MM.1S (cell line): ENCODE data around the gene LRRC26.

Experiments
- CTCF ChIP-seq: fragments of 300-600 bp; sonication (generic); IDR thresholded peaks from 2 replicates; pipeline ENCODE4 v1.5.1; 2016; ENCODE audit warnings: antibody characterized with exemption, low read length, mixed read lengths
- EZH2 ChIP-seq: fragments of 300-600 bp; sonication (generic); optimal IDR thresholded peaks from 2 replicates; pipeline ENCODE3; 2017; ENCODE audit warnings: low read depth, mild to moderate bottlenecking, antibody characterized with exemption, low read length, mixed read lengths
- EZH2phosphoT487 ChIP-seq: fragments of 300-600 bp; sonication (generic); IDR thresholded peaks from 2 replicates; pipeline ENCODE4 v1.6.1; 2018; ENCODE audit warnings: antibody characterized with exemption, low read length

- TF ChIP-seq CTCF (no peak), EZH2phosphoT487 (no peak), EZH2 (no peak)
Measured at GRCh38 chr9:137128158-137128861, 41.5 kb downstream of the LRRC26 start.
